Ovary (tissue), 3 donors: ENCODE data around the gene MBNL1.

ENCODE experiments used
- CTCF ChIP-seq, 3 donors: fragments of 450-650 bp in 2 of 3; fragments of 200-600 bp in 1 of 3; IDR thresholded peaks; one replicate each; pipeline versions ENCODE4 v1.5.1 to v1.8.0; 2016 to 2022; ENCODE audit warnings: antibody characterized with exemption in 3 of 3, mild to moderate bottlenecking in 1 of 3
- EP300 ChIP-seq: sonication (generic); formaldehyde crosslinking; IDR thresholded peaks from one replicate; pipeline ENCODE4 v1.6.1; 2017; ENCODE audit warnings: antibody characterized with exemption
- POLR2A ChIP-seq: fragments of 450-650 bp; IDR thresholded peaks from one replicate; pipeline ENCODE4 v1.6.1; 2017; ENCODE audit warnings: antibody characterized with exemption, mild to moderate bottlenecking, moderate library complexity
- donor health status: DM: no; HTN: no; CAD: no.

GRCh38 chr3:152295344-152295743, 26.6 kb downstream of the MBNL1 start:
- TF ChIP-seq CTCF (IDR thresholded peaks at IDR 0.05), result no peak
- no peak for TF ChIP-seq EP300
- TF ChIP-seq POLR2A, result no peak
